Measurements from ENCODE around the gene CDH15.

Gene CDH15

DNA sequence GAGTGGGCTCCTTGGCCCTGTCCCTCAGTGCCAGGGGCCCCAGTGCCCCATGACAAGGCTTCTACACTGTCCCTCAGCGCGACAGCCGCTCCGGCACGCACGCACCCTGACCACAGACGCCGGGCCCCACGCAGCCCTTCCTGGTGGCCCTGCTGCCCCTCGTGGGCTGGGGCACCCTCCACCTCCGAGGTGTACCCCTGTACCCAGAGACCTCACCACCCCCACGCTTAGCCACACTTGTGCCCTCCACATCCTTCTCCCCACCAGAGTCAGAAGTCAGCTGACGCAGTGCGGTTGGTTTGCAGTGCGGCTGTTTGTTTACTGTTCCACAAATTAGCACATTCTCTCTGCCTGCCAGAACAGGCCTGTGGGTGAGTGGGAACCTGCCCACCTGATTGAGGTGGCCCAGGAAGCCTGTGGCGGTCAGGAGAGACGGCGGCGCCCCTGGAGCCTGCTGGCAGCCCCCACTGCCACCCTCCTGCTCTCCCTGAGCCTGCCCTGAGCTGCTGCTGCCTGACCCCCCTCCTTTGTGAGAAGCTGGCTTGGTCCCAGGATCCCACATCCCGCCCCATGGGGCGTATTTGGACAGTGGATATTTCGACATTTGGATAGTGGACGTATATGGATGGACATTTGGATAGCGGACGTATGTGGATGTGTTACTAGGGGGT is 38.0 kb upstream of the CDH15 start:
- H3K4me3 ChIP-seq (ENCODE audit: low read depth in 1 of 2, low read length in 2 of 2), result no peak overlapping the region
- no peak overlapping the region for H3K27ac ChIP-seq (ENCODE audit: low read depth, low read length)
- peaks cover 15 to 66% of the 10 kb centered on the region in 2 donors for H3K36me3 ChIP-seq (ENCODE audit: control insufficient read depth in 1 of 2, insufficient read depth in 2 of 2, low read length in 2 of 2)
- H3K9ac ChIP-seq (ENCODE audit: low read depth in 1 of 2, low read length in 2 of 2), result no peak overlapping the region
- H3K9me3 ChIP-seq (ENCODE audit: control insufficient read depth in 1 of 2, low read length in 2 of 2), result no peaks in the 10 kb centered on the region
- H3K27me3 ChIP-seq (ENCODE audit: control insufficient read depth in 1 of 2, insufficient read depth in 2 of 2, low read length in 2 of 2), result no peaks in the 10 kb centered on the region
- H3K4me1 ChIP-seq (ENCODE audit: control insufficient read depth in 1 of 2, insufficient read depth in 2 of 2, low read length in 2 of 2), result no peaks in the 10 kb centered on the region

DNA sequence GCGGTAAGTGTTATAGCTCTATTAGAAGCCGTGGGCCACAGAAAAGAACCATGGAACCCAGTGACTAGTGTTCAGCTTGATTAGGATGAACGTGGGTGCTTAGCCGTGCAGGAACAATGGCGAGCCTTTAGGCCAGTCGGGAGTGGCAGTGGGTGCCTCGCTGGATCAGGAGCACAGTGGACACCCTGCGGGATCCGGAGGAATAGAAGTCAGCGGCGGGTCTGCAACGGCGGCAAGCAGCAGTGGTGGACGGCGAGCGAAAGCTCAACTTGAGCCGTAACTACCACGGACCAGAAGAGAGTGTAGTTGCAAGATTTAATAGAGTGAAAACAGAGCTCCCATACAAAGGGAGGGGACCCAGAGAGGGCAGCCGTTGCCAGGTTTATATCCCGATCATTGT is 37.3 kb upstream of the CDH15 start:
- Histone ChIP-seq H3K4me1 (ENCODE audit: control insufficient read depth in 1 of 2, insufficient read depth in 2 of 2, low read length in 2 of 2) (no peaks in the 10 kb centered on the region), H3K36me3 (ENCODE audit: control insufficient read depth in 1 of 2, insufficient read depth in 2 of 2, low read length in 2 of 2) (peaks cover 15 to 64% of the 10 kb centered on the region in 2 donors)

DNA sequence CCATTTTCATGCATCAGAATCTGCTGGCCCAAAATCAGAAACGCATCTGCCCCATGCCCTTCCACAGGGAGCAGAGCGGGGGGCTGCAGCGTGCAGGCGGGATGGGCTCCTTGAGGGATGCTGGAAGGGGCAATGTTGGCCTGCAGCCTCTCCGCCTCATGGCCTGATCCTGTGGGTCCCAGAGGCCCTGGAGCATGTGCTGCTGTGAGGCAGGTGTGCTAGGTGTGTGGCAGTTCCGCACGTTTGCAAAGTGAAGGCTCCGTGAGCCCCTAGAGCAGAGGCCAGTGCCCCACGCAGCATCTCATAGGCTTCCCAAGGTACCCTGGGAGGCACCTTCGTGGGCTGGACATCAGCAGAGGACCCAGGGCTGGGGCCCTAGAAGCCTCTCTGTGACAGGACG is 36.4 kb upstream of the CDH15 start:
- no peak overlapping the region for H3K9ac ChIP-seq (ENCODE audit: low read depth in 1 of 2, low read length in 2 of 2)
- H3K36me3 ChIP-seq (ENCODE audit: control insufficient read depth in 1 of 2, insufficient read depth in 2 of 2, low read length in 2 of 2), result peaks cover 15 to 69% of the 10 kb centered on the region in 2 donors
- no peak overlapping the region for H3K4me3 ChIP-seq (ENCODE audit: low read depth in 1 of 2, low read length in 2 of 2)
- no peaks in the 10 kb centered on the region for H3K9me3 ChIP-seq (ENCODE audit: control insufficient read depth in 1 of 2, low read length in 2 of 2)
- no peaks in the 10 kb centered on the region for H3K4me1 ChIP-seq (ENCODE audit: control insufficient read depth in 1 of 2, insufficient read depth in 2 of 2, low read length in 2 of 2)
- H3K27ac ChIP-seq (ENCODE audit: low read depth, low read length), result no peak overlapping the region
- no peaks in the 10 kb centered on the region for H3K27me3 ChIP-seq (ENCODE audit: control insufficient read depth in 1 of 2, insufficient read depth in 2 of 2, low read length in 2 of 2)

More for the DNA sequence above, 37.3 kb upstream of the CDH15 start:
- Histone ChIP-seq H3K27ac (ENCODE audit: low read depth, low read length) (no peak overlapping the region), H3K4me3 (ENCODE audit: low read depth in 1 of 2, low read length in 2 of 2) (no peak overlapping the region), H3K9ac (ENCODE audit: low read depth in 1 of 2, low read length in 2 of 2) (no peak overlapping the region), H3K9me3 (ENCODE audit: control insufficient read depth in 1 of 2, low read length in 2 of 2) (no peaks in the 10 kb centered on the region), H3K27me3 (ENCODE audit: control insufficient read depth in 1 of 2, insufficient read depth in 2 of 2, low read length in 2 of 2) (no peaks in the 10 kb centered on the region)

DNA sequence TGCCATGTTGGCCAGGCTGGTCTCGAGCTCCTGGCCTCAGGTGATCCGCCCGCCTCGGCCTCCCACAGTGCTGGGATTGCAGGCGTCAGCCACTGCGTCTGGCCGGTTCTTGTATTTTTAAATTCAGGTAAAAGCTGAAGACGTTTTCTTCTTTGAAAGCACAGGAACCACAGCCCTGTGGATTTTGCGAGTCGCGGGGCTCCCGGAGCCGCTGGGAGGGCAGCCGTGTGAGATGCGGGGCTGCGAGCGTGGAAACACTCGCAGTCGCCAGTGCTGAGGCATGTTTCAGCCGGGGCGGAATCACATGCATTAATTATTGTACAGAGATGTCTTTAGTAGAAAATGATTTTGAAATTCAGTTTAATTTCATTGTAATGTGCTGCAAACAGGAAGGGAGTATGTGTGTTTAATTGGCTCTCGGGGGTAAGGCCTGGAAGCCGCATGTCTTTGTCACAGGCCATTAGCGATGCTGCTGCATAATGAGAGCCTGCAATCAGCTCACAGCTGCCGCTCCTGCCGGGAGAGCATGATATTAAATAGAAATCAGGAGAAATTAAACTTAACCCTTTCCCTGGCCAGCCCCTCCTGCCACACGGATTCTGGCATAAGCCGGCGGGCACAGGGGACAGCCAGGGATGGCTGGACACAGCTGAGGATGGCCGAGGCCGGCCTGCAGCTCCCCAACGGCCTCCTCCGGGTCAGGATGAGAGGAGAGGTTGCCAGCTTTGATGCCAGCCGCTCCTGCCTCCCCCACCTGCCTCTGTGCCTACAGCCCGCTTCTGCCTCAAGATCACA is 35.4 kb upstream of the CDH15 start:
- Histone ChIP-seq H3K36me3 (ENCODE audit: control insufficient read depth in 1 of 2, insufficient read depth in 2 of 2, low read length in 2 of 2) (peaks cover 15 to 73% of the 10 kb centered on the region in 2 donors), H3K4me1 (ENCODE audit: control insufficient read depth in 1 of 2, insufficient read depth in 2 of 2, low read length in 2 of 2) (no peaks in the 10 kb centered on the region), H3K27ac (ENCODE audit: low read depth, low read length) (no peak overlapping the region), H3K9me3 (ENCODE audit: control insufficient read depth in 1 of 2, low read length in 2 of 2) (no peaks in the 10 kb centered on the region), H3K9ac (ENCODE audit: low read depth in 1 of 2, low read length in 2 of 2) (no peak overlapping the region), H3K4me3 (ENCODE audit: low read depth in 1 of 2, low read length in 2 of 2) (no peak overlapping the region), H3K27me3 (ENCODE audit: control insufficient read depth in 1 of 2, insufficient read depth in 2 of 2, low read length in 2 of 2) (no peaks in the 10 kb centered on the region)

DNA sequence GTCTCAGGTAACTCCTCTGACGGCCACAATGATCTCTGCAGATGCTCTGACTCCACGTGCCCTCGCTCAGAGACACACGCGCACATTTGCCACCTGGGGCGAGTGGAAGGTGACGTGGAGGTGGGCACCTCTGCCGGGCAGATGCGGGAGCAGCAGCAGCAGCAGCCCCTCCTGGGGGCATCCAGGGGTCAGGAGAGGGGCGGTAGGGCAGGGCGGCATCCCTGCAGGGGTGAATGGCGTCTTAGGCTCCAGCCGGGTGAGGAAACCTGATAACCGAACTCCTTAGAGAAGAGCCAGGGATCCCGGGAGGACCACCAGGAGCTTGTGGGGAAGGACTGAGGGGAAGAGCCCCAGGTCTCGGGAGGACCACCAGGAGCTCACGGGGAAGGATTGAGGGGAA is 34.6 kb upstream of the CDH15 start:
- H3K9me3 ChIP-seq (ENCODE audit: control insufficient read depth in 1 of 2, low read length in 2 of 2), result no peaks in the 10 kb centered on the region
- no peak overlapping the region for H3K9ac ChIP-seq (ENCODE audit: low read depth in 1 of 2, low read length in 2 of 2)
- H3K4me3 ChIP-seq (ENCODE audit: low read depth in 1 of 2, low read length in 2 of 2), result no peak overlapping the region
- peaks cover 15 to 76% of the 10 kb centered on the region in 2 donors for H3K36me3 ChIP-seq (ENCODE audit: control insufficient read depth in 1 of 2, insufficient read depth in 2 of 2, low read length in 2 of 2)
- H3K4me1 ChIP-seq (ENCODE audit: control insufficient read depth in 1 of 2, insufficient read depth in 2 of 2, low read length in 2 of 2), result no peaks in the 10 kb centered on the region
- no peak overlapping the region for H3K27ac ChIP-seq (ENCODE audit: low read depth, low read length)
- H3K27me3 ChIP-seq (ENCODE audit: control insufficient read depth in 1 of 2, insufficient read depth in 2 of 2, low read length in 2 of 2), result no peaks in the 10 kb centered on the region

DNA sequence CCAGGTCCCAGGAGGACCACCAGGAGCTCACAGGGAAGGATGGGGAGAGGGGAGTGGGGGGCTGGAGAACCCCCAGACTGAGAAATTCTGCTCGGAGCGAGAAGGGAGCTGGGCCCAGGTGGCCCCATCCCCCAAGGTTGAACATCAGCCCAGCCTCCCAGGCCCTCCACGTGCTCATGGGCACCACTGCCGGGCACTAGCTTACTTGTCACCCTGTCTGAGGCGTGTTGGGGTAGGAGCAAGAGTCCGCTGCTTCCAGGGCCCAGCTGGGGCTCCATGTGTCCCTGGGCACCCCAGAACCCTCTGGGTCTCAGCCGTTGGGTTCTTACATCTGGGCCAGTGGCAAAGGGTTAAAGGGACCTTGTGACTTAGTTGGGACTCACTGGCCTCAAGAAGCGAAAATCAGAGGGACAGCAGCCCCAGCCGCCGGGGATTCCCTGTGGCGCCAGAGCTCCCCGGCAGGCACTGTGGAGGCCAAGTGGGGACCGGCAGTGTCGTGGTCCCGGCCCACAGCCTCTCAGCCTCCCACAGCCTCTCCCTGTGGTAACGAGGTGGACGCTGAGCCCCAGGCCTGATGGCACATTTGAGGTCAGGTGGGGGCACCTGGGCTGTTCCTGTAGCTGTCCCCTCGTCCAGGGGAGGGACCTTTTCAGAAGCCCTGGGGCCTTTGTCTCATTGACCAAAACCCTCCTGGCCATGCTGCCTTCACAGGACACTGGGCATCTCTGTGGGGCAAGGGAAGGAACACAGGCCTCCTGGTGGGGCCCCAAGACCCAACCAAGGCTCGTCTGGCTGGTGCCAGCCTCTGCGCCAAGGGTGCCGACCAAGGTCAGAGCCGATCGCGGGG is 33.7 kb upstream of the CDH15 start:
- Histone ChIP-seq H3K36me3 (ENCODE audit: control insufficient read depth in 1 of 2, insufficient read depth in 2 of 2, low read length in 2 of 2) (peaks cover 14 to 76% of the 10 kb centered on the region in 2 donors), H3K27ac (ENCODE audit: low read depth, low read length) (no peak overlapping the region)

DNA sequence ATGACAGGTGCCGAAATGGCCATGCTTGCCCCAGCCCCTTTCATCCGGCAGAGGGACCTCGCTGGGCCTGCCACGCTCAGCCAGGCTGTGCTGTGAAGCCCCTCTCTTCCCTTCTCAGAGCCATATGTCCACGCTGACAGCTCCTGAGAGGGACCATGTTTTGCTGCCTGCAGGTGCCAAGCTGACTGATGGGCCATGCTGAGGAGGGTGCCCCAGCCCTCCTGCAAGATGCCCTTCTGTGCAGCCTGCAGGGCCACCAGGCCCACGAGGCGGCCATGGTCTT is 33.1 kb upstream of the CDH15 start:
- H3K27ac ChIP-seq (ENCODE audit: low read depth, low read length), result no peak overlapping the region
- no peak overlapping the region for H3K9ac ChIP-seq (ENCODE audit: low read depth in 1 of 2, low read length in 2 of 2)
- H3K4me1 ChIP-seq (ENCODE audit: control insufficient read depth in 1 of 2, insufficient read depth in 2 of 2, low read length in 2 of 2), result no peaks in the 10 kb centered on the region
- H3K4me3 ChIP-seq (ENCODE audit: low read depth in 1 of 2, low read length in 2 of 2), result no peak overlapping the region
- H3K9me3 ChIP-seq (ENCODE audit: control insufficient read depth in 1 of 2, low read length in 2 of 2), result peaks cover 2 to 7% of the 10 kb centered on the region in 2 donors
- H3K36me3 ChIP-seq (ENCODE audit: control insufficient read depth in 1 of 2, insufficient read depth in 2 of 2, low read length in 2 of 2), result peaks cover 8 to 76% of the 10 kb centered on the region in 2 donors
- H3K27me3 ChIP-seq (ENCODE audit: control insufficient read depth in 1 of 2, insufficient read depth in 2 of 2, low read length in 2 of 2), result no peaks in the 10 kb centered on the region

More for the DNA sequence above, 33.7 kb upstream of the CDH15 start:
- H3K9ac ChIP-seq (ENCODE audit: low read depth in 1 of 2, low read length in 2 of 2), result no peak overlapping the region
- H3K4me3 ChIP-seq (ENCODE audit: low read depth in 1 of 2, low read length in 2 of 2), result no peak overlapping the region
- H3K4me1 ChIP-seq (ENCODE audit: control insufficient read depth in 1 of 2, insufficient read depth in 2 of 2, low read length in 2 of 2), result no peaks in the 10 kb centered on the region
- H3K27me3 ChIP-seq (ENCODE audit: control insufficient read depth in 1 of 2, insufficient read depth in 2 of 2, low read length in 2 of 2), result no peaks in the 10 kb centered on the region
- H3K9me3 ChIP-seq (ENCODE audit: control insufficient read depth in 1 of 2, low read length in 2 of 2), result peaks cover 2 to 7% of the 10 kb centered on the region in 2 donors

DNA sequence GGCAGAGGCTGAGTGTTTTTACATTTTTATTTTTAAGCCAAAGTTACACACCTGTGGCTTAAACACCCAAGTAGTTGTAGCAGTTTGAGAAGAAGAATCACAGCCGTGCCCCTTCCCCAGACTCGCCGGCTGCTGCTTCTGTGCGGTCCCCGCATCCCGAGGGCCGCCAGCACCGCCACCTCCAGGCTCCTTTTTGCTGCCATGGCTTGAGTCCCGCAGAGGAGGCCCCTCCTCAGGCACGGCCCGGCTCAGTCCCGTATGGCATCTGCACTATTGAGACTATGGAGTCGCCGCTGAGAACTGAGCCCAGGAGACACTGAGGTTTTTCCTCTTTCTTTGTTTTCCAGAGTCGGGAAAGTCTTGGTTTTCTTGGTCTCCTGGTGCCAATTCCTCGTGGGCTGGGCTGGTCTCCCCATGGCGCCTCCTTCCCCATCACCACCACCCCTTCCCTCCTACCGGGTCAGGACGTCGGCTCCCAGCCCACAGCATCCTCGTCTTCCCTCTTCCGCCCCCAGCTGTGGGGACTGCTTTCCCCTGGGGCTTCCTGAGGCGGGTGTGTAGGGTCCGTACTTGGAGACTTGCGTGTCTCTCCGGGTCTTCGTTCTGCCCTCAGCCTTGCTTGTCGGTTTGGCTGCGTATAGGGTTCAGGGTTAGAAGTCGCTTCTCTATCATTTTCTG is 32.6 kb upstream of the CDH15 start:
- Histone ChIP-seq H3K36me3 (ENCODE audit: control insufficient read depth in 1 of 2, insufficient read depth in 2 of 2, low read length in 2 of 2) (peaks cover 5 to 75% of the 10 kb centered on the region in 2 donors), H3K4me3 (ENCODE audit: low read depth in 1 of 2, low read length in 2 of 2) (no peak overlapping the region), H3K9ac (ENCODE audit: low read depth in 1 of 2, low read length in 2 of 2) (no peak overlapping the region), H3K27ac (ENCODE audit: low read depth, low read length) (no peak overlapping the region), H3K9me3 (ENCODE audit: control insufficient read depth in 1 of 2, low read length in 2 of 2) (peaks cover 2 to 7% of the 10 kb centered on the region in 2 donors), H3K4me1 (ENCODE audit: control insufficient read depth in 1 of 2, insufficient read depth in 2 of 2, low read length in 2 of 2) (no peaks in the 10 kb centered on the region), H3K27me3 (ENCODE audit: control insufficient read depth in 1 of 2, insufficient read depth in 2 of 2, low read length in 2 of 2) (no peaks in the 10 kb centered on the region)

DNA sequence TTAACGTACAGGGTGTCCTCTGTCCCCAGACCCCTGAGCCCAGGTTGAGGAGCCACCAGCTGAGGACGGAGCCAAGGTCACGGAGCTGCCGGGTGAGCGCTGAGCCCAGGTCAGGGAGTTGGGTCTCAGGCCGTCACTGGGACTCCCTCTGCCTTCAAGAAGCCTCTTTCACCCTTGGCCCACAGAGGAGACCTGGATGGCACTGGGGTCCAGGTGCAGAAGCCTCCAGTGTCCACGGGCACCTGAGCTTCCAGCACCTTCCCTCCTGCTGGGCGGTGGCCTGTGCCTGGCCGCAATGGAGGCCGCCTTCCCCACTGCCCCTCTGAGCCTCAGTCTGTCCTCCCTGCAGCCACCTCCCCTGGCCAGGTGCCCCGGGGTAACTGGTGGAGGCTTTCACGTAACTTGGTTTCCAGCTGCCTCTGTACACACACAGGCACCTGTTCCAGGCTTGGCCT is 31.6 kb upstream of the CDH15 start:
- Histone ChIP-seq H3K4me3 (ENCODE audit: low read depth in 1 of 2, low read length in 2 of 2) (no peak overlapping the region), H3K36me3 (ENCODE audit: control insufficient read depth in 1 of 2, insufficient read depth in 2 of 2, low read length in 2 of 2) (peaks cover 10 to 74% of the 10 kb centered on the region in 2 donors)

More for the DNA sequence above, 31.6 kb upstream of the CDH15 start:
- Histone ChIP-seq H3K9ac (ENCODE audit: low read depth in 1 of 2, low read length in 2 of 2) (no peak overlapping the region), H3K9me3 (ENCODE audit: control insufficient read depth in 1 of 2, low read length in 2 of 2) (peaks cover 2 to 7% of the 10 kb centered on the region in 2 donors), H3K27ac (ENCODE audit: low read depth, low read length) (no peak overlapping the region), H3K27me3 (ENCODE audit: control insufficient read depth in 1 of 2, insufficient read depth in 2 of 2, low read length in 2 of 2) (no peaks in the 10 kb centered on the region), H3K4me1 (ENCODE audit: control insufficient read depth in 1 of 2, insufficient read depth in 2 of 2, low read length in 2 of 2) (no peaks in the 10 kb centered on the region)

Data from duodenal mucosa (tissue), 2 donors.